Right renal cortex interstitium (tissue), 3 donors: ENCODE data around the gene NRAP. TPM values are rescaled to one million over a fixed set of nuclear protein-coding genes. Genes with fewer than 3 reads are reported as not detected.

Experiments
- DNase-seq, 3 donors: peaks; one replicate each; pipeline ENCODE4 v3.0.0-alpha.2; 2013; ENCODE audit warnings: low read depth in 3 of 3, low spot score in 2 of 3
- polyA plus RNA-seq, 3 donors: library from polyadenylated mRNA; unstranded; fragments of 120-200 nt; gene quantifications; one replicate each; pipeline ENCODE4 v1.2.1, GENCODE V29; 2013; ENCODE audit not compliant: insufficient read length in 3 of 3

NRAP gene
- polyA plus RNA-seq, 3 donors = 0.06 to 0.11 TPM; not detected in 1

GRCh38 chr10:113644185-113645120, 19.4 kb downstream of the NRAP start:
- no peak for DNase-seq

DNA sequence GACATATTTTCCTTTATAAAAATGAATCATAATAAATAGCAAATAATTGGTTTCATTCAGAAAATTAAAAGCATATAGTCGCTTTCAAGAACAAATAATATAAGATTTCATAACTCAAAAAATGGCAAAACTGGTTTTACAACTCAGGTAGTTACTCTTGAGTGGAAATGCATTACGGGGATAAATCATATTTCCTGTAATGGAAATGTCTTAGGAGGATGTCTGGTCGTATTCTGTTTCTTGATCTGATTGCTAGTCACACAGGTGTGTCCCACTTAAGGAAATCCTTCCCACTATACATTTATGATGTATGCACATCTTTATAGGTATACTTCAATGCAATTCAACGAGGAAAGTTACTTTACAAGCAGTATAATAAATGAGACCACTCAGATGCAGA, 20.7 kb downstream of the NRAP start:
- no peak for DNase-seq

DNA sequence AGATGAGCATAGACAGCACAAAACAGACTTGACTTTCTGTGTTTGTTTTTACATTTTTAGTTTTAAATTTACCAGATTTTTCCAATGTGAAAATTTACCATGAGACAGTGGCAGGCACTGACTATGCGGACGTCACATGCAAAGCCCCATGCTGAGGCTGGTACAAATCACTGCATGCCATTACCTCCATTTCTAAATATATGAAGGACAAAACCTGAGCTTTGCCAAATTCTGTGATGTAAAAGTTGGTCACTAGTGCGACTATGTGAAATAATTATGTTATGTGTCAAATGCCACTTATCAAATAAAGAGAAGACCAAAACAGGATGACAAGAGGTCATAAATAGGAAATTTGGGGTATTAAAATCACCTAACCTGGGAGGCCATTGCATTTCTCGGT, 22.1 kb downstream of the NRAP start:
- DNase-seq = no peak

DNA sequence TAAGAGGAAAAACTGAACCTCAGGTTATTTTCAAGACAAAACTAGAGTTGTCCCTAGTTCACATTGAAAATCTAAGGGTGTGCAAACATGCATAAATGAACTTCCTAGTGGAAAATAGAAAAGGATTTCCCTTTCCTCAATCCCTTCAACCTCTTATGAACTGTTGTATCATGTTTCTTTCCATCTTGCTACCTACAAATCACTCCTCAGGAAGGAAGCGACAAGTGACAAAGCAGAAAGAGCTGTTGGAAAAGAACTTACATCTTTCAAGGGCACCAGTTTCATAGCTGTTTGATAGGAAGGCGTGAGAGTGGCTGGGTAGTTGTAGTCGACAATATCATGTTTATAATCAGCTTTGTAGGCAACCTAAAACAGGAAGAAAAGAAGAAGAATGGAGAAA, 23.9 kb downstream of the NRAP start:
- no peak for DNase-seq

GRCh38 chr10:113631684-113632367, 32.0 kb downstream of the NRAP start:
- DNase-seq = no peak

DNA sequence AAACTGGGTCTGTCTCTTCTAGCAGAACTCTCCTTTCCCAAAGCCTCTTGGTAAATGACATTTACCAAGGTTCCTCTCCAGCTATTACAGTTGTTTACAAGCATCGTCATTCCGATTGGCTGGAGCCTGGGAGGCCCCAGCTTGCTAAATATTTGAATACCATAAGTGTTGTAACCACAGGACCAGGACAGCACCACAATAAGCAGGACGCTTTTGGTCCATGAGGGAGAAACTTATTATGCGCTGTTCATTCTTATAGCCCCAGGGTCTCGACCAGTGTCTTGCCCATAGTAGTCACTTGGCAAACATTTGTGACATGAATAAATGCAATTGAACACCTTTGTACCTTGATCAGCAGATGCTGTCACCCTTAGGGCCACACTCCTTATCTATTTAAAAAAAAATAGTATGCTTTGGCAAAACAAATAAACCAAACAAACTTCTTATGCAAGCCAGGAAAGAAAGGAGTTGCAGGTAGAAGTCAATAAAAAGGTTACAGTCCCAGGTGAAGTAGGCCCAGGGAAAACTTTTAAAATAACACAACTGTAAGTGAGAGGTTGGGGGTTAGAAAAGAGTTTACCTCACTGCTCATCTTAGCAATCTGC, 32.8 kb downstream of the NRAP start:
- DNase-seq = no peak

DNA sequence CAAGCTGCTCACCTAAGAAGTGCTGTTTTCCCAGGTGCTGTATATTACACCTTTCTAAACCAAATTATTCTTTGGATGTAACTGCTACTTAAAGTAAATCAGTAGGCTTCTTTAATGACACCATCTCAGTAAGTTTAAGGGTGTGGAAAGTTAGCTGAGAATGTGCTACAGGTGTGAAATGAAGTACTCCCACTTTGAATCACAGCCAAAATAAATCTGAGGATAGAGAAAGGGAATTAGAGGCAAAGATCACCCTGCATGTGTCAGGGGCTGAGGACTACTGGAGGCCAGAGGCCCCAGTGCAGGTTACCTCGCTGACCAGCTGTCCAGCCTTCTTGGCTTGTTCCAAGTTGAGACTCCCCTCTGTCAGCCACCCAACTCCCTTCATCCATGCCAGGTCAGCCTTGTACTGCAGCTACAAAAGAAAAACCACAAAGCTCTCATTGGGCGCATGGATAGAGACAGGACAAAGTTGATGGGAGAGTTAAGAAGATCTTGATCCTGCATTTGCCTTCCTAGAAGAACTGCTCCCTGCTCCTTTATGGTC, 35.2 kb downstream of the NRAP start:
- DNase-seq = no peak

DNA sequence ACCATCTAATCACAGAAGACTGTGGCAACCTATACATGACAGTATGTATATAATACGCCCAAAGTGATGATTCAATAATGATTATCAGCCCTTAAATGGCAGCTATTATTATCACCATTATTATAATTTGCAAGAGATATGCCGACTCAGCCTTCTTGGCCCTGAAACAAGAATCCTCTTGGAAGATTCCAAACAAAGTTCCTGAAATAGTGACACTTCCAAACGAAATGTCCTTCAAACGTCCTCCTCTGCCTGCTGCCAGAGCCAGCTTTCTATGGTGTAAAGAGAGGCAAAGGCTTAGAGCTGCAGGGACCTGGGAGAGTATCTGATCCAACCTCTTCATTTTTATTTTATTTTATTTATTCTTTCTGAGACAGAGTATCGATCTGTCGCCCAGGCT, 36.0 kb downstream of the NRAP start:
- no peak for DNase-seq

DNA sequence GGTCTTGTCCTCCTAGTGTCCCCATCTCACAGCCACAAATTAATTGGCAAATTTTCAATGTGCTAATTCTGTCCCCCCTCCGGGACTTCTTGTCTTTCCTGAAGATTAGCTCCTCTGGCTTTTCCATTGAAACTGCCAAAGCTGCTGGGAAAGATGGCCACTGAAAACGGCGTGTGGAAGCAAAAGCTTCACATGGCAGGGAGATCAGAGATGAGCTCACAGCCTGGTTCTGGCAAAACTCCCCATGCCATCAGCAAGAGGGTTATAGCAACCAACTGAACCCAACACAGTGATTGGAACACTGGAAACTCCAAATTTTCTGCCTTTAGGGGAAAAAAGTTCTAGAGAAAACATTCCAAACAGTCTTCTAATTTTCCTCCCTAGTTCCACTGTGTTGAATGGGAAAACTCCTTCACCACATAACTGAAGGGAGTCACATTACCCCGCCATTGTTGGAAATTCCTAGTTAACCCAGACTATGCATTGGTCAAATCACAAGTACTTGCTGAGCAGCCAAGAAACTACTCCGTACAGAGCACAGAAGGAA, 37.0 kb downstream of the NRAP start:
- no peak for DNase-seq

DNA sequence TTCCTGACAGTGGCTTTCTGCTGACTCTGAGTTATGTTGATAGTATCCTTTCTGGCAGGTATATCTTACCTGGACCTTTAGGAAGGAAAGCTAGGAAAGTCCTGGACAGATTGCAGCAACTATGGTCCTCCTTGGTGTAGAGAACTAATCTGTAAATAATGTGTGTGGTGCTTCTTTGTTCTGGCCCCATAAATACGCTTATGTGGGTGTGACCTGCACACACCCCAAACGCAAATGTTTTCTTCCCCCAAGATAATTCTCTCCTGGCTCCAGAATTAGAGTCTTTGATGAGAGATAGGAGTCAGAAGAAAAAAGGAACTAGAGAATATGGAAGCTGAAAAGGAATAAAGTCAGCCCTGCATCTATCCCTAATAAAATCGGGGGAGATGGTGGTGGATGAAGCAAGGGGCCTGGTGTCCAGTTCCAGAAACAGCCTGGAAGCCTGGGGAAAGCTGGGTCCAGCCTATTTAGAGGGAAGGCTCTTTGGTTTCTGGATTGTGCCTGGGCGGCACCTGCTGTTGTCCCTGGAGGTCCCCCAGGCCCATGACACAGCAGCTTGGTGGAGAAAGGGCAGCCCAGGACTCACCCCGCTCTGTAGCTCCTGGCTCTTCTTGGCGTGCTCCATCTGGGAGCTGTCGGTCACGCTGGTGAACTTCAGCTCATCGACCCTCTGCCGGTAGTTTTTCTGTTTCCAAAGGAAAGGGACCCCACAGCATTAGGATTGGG, 38.2 kb downstream of the NRAP start:
- no peak for DNase-seq

DNA sequence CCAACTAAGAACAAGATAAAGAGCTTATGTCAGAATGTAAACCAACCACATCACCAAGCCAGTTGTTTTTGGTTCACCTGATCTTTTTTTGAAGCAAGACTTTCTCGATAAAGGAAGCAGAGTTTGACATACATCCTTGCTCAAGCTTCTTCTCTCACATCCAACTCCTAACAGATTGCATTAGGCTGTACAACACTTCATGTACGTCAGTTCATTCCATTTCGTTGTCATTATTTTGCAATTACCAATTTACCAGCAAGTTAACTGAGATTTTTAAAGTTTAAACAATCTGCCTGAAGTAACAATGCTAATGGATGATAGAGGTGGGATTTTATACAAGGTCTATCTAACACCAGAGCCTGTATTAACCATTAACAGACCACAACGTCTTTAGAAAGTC, 41.0 kb downstream of the NRAP start:
- DNase-seq = no peak

DNA sequence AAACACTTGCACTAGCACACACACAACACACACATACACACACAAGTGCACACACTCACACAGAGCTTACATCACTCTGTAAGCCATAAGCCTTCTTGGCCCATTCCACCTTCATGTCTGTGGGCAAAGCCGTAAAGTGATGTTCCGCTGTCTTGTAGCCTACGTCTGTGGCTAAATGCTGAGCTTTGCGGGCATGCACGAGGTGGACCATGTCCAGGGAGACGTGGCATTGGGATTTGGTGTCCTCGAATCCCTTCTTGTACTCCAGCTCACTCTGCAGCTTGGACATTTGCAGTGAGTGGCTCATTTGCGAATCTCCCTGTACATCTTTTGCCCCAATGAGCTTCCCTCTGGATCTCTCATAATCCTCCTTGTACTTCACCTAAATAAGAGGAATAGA, 42.0 kb downstream of the NRAP start:
- no peak for DNase-seq

DNA sequence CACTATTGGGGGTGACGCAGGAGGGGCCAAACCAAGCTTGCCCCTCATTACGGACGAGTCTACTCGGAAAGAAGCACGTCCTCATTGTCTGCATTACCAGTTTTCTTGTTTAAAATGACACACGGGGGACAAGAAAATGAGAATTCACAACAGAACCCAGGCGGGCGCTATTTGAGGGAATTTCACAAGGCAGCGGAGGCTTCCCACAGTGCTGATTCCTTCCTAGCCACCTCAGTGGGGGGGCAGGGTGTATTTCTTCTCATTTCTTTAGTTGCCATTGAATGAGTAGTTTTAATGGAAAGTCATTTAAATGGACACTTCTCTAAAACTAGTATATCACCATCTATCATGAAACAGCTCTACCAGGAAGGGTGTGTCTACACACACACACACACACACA, 42.9 kb downstream of the NRAP start:
- no peak for DNase-seq

GRCh38 chr10:113620511-113620910, 43.3 kb downstream of the NRAP start:
- DNase-seq = no peak

- no peak for DNase-seq
Measured at GRCh38 chr10:113619401-113619800, 44.4 kb downstream of the NRAP start.

DNA sequence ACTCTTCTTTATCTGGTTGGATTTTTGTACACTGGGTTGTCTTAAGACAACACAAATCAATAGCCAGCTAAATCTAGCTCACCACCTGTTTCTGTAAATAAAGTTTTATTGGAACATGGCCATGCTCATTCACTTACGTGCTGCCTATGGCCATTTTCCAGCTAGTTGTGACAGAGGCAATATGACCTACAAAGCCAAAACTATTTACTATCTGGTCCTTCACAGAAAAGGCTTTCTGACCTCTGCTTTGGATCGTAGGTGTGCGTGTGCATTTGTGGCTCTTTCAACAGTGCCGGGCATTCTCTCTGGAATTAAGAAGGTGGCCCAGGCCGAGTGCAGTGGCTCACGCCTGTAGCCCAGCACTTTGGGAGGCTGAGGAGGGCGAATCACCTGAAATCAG, 45.5 kb downstream of the NRAP start:
- DNase-seq = no peak

- DNase-seq = no peak
Measured at GRCh38 chr10:113617086-113617485, 46.8 kb downstream of the NRAP start.

DNA sequence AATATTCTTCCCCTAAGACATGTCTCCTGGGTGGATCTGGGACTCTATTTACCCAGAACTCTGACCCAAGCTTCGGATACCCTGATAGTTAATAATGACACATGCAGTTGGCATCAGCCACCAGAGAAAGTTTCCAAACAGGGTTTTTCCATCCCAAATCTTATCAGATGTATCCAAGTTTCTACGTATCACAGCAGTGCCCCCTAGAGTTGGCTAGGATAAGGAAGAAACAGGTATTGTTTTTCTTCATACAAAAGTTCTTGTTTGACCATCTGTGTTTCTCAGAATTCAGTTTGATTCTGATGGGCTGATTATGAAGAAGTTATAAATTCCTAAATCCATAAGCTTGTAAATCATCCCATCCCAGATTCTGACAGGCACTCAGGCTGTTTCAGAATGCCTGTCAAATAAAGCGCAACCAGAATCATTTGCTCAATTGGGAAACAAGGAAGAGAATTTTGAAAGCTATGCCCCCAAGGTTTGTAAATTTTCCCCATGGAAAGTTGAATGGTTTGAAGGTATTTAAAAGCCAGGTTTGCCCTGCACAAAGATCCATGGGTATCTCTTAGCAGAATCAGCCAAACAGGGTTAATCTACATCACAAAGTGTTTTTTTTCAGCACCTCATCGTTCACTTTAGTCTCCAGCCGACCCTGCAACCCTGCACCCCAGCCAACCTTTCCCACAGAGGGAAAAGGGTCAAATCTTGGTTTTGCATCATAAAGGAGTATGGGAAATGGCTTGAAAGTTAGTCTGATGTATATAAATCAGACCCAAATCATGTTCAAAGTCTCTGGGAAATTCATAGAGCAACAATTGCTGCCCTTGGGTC, 47.4 kb downstream of the NRAP start:
- DNase-seq = no peak

DNA sequence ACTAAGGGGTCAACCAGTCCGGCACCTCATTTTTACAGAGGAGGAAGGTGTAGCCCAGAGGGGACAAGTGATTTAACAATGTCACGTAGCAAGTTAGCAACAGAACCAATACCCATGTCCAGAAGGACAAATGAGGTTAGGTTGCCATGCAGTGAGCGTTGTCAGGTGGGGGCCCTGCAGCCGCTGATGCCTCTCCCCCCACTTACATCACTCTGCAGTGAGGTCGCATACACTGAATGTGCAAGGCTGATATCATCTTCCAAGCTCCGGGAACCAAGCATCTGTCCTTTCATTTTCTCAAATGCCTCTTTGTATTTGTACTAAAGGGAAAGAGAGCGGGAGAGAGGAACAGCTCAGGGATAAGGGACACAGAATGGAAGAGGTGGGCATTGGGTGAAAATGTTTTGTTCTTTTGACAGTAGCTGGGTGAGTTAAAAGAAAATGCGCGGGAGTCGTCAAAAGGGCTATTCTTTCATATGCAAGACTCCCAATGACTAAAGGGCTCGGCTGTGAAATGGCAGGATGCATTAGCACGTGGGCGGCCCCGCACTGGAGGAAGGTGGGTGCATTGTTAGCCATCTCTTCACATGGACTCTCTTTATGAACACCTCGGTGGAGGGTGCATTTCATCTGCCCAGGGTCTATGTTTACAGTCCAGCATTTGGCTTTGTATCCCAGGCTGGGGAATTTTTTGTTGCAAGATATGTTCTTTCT, 49.7 kb downstream of the NRAP start:
- no peak for DNase-seq
